PFSK-1 (cell line): ENCODE results near the gene FGF5.

Experiments
- FOXP2 ChIP-seq: optimal IDR thresholded peaks from 2 replicates; pipeline ENCODE3; 2011; ENCODE audit warnings: borderline replicate concordance, control low read depth, inconsistent platforms; ENCODE audit not compliant: insufficient read depth; ENCODE audit errors: extremely low read length, extremely low read depth
- POLR2AphosphoS5 ChIP-seq: IDR thresholded peaks from 2 replicates; pipeline ENCODE4 v1.6.1; 2012; ENCODE audit warnings: low read depth, mild to moderate bottlenecking, control low read depth, low read length, moderate library complexity
- REST ChIP-seq, 2 experiments: IDR thresholded peaks; 2 replicates each; pipeline versions ENCODE4 v1.6.1 to v1.8.0; 2011 to 2012; ENCODE audit warnings: low read depth in 2 of 2, low read length in 2 of 2, control low read depth in 1 of 2, inconsistent platforms in 1 of 2, mild to moderate bottlenecking in 1 of 2, moderate library complexity in 1 of 2; ENCODE audit not compliant: insufficient read depth in 1 of 2
- SIN3A ChIP-seq: IDR thresholded peaks from 2 replicates; pipeline ENCODE4 v1.6.1; 2012; ENCODE audit warnings: mild to moderate bottlenecking, low read length, moderate library complexity, borderline replicate concordance; ENCODE audit not compliant: insufficient read depth
- TAF1 ChIP-seq: IDR thresholded peaks from 2 replicates; pipeline ENCODE4 v1.6.1; 2012; ENCODE audit warnings: low read length, control low read depth, borderline replicate concordance; ENCODE audit not compliant: insufficient read depth

- TF ChIP-seq POLR2AphosphoS5 (no peak), TAF1 (no peak), SIN3A (no peak), REST (IDR thresholded peaks at IDR 0.05; ENCODE audit: insufficient read depth in 1 of 2, low read depth in 2 of 2, low read length in 2 of 2) (no peak), FOXP2 (no peak)
These were observed 1.8 kb downstream of the FGF5 start for GRCh38 chr4:80268081-80268823.
